ENCODE results near the gene SEC24D.

GRCh38 chr4:118816538-118817177, 19.3 kb downstream of the SEC24D start:
- TF ChIP-seq EZH2phosphoT487 (conservative IDR thresholded peaks at IDR 0.05; ENCODE audit: low read length) = no peak
- TF ChIP-seq, protein P1, sequence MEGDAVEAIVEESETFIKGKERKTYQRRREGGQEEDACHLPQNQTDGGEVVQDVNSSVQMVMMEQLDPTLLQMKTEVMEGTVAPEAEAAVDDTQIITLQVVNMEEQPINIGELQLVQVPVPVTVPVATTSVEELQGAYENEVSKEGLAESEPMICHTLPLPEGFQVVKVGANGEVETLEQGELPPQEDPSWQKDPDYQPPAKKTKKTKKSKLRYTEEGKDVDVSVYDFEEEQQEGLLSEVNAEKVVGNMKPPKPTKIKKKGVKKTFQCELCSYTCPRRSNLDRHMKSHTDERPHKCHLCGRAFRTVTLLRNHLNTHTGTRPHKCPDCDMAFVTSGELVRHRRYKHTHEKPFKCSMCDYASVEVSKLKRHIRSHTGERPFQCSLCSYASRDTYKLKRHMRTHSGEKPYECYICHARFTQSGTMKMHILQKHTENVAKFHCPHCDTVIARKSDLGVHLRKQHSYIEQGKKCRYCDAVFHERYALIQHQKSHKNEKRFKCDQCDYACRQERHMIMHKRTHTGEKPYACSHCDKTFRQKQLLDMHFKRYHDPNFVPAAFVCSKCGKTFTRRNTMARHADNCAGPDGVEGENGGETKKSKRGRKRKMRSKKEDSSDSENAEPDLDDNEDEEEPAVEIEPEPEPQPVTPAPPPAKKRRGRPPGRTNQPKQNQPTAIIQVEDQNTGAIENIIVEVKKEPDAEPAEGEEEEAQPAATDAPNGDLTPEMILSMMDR (IDR thresholded peaks at IDR 0.05; ENCODE audit: insufficient read depth, low read length, poor library complexity, severe bottlenecking) = no peak

All from SU-DHL-6 (cell line).